Left ventricle myocardium inferior (tissue), 1 donor: ENCODE results near the gene KPNB1. TPM values are rescaled to one million over a fixed set of nuclear protein-coding genes. Genes with fewer than 3 reads are reported as not detected.

ENCODE experiments used
- DNase-seq: peaks from one replicate; pipeline ENCODE4 v3.0.0-alpha.2; 2020
- H3K27ac ChIP-seq: fragments of 200-600 bp; replicated peaks from 2 replicates; pipeline ENCODE4 v1.8.0; 2021
- H3K27me3 ChIP-seq: fragments of 200-600 bp; 2 replicates; pipeline ENCODE4 v1.8.0; 2021; ENCODE audit warnings: low read depth
- H3K36me3 ChIP-seq: fragments of 200-600 bp; 2 replicates; pipeline ENCODE4 v1.8.0; 2021
- H3K4me1 ChIP-seq: fragments of 200-600 bp; 2 replicates; pipeline ENCODE4 v1.8.0; 2021
- H3K4me3 ChIP-seq: fragments of 200-600 bp; 2 replicates; pipeline ENCODE4 v1.8.0; 2021; ENCODE audit warnings: mild to moderate bottlenecking, moderate library complexity
- H3K9me3 ChIP-seq: fragments of 200-600 bp; replicated peaks from 2 replicates; pipeline ENCODE4 v1.8.0; 2021
- intact Hi-C: fragments of 100-400 bp; cut with micrococcal nuclease; formaldehyde crosslinking; loops from one replicate; pipeline ENCODE4 v1.11.0; 2022
- total RNA-seq: library from RNA; stranded (reverse); fragmentation: NEBNext Ultra II Directional; extraction: Animal tissue kit (Norgen Biotek cat#: 25700); gene quantifications from one replicate; pipeline ENCODE4 v1.2.1, GENCODE V29; 2021
- TF ChIP-seq, protein P1 (sequence below): fragments of 200-600 bp; IDR thresholded peaks from 2 replicates; pipeline ENCODE4 v1.8.0; 2021; ENCODE audit warnings: antibody characterized with exemption, mild to moderate bottlenecking, borderline replicate concordance
- donor health status: DM: no; HTN: yes; CAD: no; lungs with severe emphysema.

The KPNB1 gene
- total RNA-seq, 1 donor from 2014 or later, result 173 TPM

DNA sequence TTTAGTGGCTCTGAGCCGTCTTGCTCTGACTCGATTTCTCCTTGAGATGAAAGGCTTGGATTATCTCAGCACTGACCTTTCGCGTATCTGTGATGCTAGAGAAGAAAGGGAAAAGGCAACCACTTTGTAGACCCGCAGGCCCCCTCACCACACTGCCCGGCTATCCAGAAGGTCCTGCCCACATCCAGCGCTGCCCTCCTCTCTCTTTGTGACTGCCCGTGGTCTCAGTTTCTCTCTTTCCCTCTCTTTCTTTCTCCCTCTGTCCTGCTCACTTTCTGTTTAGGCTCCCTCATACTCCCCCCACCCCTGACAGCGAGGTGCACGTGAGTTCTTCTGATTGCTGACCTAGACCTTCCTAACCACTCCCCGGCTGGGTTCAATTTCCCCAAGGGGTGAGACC, 70.5 kb downstream of the KPNB1 start:
- DNase-seq, result no peak
- Histone ChIP-seq H3K27me3 (peaks cover 86% of the 10 kb centered on the region), H3K4me3 (no peak overlapping the region), H3K27ac (no peak overlapping the region), H3K9me3 (no peaks in the 10 kb centered on the region), H3K4me1 (peaks cover 16% of the 10 kb centered on the region), H3K36me3 (no peaks in the 10 kb centered on the region)
- intact Hi-C loops, result no loop called here
- TF ChIP-seq, protein P1, sequence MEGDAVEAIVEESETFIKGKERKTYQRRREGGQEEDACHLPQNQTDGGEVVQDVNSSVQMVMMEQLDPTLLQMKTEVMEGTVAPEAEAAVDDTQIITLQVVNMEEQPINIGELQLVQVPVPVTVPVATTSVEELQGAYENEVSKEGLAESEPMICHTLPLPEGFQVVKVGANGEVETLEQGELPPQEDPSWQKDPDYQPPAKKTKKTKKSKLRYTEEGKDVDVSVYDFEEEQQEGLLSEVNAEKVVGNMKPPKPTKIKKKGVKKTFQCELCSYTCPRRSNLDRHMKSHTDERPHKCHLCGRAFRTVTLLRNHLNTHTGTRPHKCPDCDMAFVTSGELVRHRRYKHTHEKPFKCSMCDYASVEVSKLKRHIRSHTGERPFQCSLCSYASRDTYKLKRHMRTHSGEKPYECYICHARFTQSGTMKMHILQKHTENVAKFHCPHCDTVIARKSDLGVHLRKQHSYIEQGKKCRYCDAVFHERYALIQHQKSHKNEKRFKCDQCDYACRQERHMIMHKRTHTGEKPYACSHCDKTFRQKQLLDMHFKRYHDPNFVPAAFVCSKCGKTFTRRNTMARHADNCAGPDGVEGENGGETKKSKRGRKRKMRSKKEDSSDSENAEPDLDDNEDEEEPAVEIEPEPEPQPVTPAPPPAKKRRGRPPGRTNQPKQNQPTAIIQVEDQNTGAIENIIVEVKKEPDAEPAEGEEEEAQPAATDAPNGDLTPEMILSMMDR, result no peak

DNA sequence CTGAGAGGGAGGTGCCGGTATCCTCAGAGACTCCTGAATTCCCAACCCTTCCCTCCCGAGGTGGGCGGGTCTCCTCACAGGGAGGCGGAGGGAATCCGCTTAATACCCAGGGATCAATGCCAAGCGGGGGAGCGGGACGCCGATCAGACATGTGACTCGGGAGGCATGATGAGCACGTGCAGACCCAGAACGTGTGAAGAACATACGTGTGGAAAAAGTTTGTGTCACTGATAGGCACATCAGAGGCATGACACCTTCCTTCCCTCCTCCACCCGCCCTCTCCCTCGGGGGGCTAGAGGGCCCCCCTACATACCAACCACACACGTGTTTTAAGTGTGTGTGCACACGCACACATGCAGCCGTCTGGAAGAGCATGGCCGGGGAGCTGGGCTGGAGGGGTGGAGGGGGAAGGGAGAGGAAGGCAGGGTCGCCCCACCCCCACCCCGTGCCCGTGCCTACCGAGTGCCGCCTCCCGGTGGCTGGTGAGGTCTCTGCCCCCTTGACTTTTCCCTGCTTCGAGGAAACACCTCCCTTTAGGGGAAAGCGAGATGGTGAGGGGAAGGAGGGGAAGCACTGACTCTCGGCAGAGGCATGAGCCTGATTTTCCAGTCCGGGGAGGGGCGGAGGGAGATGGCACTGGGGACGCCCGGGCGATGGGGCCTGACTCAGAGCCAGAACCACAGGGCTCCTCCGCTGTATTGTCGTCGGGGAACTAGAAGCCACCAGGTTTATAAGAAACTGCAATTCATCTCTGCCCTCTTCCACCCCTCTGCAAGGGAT, 71.2 kb downstream of the KPNB1 start:
- Histone ChIP-seq H3K27ac (no peak overlapping the region), H3K27me3 (peaks cover 90% of the 10 kb centered on the region), H3K4me1 (peaks cover 16% of the 10 kb centered on the region), H3K9me3 (no peaks in the 10 kb centered on the region), H3K36me3 (no peaks in the 10 kb centered on the region), H3K4me3 (no peak overlapping the region)
- intact Hi-C loops, result no loop called here
- no peak for DNase-seq
- TF ChIP-seq, protein P1, result no peak

DNA sequence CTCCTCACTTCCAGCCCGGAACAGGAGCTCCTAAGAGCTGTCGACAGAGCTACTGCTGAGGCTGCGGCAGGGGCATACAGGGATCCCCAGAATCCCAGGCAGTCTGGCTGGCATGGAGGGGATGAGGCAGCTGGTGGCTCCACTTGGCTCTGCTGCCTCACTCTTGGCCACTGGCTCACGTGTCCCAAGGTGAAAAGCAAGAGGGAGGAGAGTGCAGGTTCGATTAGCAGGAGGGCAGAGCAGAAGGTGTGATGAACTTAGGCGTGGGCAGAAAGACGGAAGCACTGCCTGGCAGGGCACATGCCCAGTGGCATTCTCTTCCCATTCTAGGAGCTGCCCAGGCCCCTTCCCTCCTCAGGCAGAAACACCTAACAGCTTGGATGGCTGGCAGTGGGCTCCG, 72.0 kb downstream of the KPNB1 start:
- Histone ChIP-seq H3K4me1 (peaks cover 16% of the 10 kb centered on the region), H3K27me3 (peaks cover 97% of the 10 kb centered on the region), H3K36me3 (no peaks in the 10 kb centered on the region), H3K4me3 (no peak overlapping the region), H3K27ac (no peak overlapping the region), H3K9me3 (no peaks in the 10 kb centered on the region)
- DNase-seq, result no peak
- intact Hi-C loops, result no loop called here
- TF ChIP-seq, protein P1, result no peak

GRCh38 chr17:47724705-47725104, 75.0 kb downstream of the KPNB1 start:
- H3K9me3 ChIP-seq, result no peaks in the 10 kb centered on the region
- H3K27ac ChIP-seq, result no peak overlapping the region
- no peak for DNase-seq
- H3K4me3 ChIP-seq, result no peak overlapping the region
- TF ChIP-seq, protein P1, result no peak
- peaks cover 98% of the 10 kb centered on the region for H3K27me3 ChIP-seq
- intact Hi-C loops, result no loop called here
- no peaks in the 10 kb centered on the region for H3K36me3 ChIP-seq
- peaks cover 16% of the 10 kb centered on the region for H3K4me1 ChIP-seq

- intact Hi-C loops, result no loop called here
- no peaks in the 10 kb centered on the region for H3K9me3 ChIP-seq
- H3K4me3 ChIP-seq, result no peak overlapping the region
- H3K4me1 ChIP-seq, result peaks cover 15% of the 10 kb centered on the region
- TF ChIP-seq, protein P1, result no peak
- H3K27me3 ChIP-seq, result peaks cover 98% of the 10 kb centered on the region
- no peak for DNase-seq
- H3K27ac ChIP-seq, result no peak overlapping the region
- no peaks in the 10 kb centered on the region for H3K36me3 ChIP-seq
Measured at GRCh38 chr17:47725446-47726111, 75.9 kb downstream of the KPNB1 start.
